Amygdala (tissue), 56 donors: ENCODE measurements around the gene MLLT1.

Source experiments
- DNase-seq, 56 donors: peaks; one replicate each; lab custom pipeline; 2025; lab: John Stamatoyannopoulos, UW

MLLT1 gene

DNA sequence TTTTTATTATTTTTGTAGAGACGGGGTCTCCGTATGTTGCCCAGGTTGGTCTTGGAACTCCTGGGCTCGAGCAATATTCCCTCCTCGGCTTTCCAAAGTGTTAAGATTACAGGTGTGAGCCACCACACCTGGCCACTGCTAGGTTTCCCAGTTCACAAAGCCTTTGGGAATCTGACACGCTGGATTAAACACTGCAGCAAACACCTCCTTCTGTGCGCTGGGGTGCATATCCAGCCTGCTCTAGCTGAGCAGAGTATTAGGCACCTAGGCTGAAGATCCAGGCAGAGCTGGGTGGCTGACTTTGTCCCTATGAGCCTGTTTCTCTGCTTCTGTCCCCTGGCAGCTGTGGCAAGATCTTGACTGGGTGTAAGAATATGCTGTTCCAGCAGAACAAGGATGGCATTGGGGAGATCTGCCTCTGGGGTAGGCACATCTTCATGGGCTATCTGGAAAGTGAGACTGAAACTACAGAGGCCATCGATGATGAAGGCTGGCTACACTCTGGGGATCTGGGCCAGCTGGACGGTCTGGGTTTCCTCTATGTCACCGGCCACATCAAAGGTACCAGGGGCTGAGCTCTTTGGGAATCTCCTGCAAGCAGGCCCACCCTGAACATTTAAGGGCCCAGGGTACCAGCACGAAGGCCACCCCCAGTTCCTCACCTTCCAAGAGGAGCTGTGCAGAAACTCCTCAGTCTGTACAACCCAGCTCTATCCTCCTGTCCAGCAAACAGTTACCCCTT is 94.5 kb downstream of the MLLT1 start:
- DNase-seq, result no peak

DNA sequence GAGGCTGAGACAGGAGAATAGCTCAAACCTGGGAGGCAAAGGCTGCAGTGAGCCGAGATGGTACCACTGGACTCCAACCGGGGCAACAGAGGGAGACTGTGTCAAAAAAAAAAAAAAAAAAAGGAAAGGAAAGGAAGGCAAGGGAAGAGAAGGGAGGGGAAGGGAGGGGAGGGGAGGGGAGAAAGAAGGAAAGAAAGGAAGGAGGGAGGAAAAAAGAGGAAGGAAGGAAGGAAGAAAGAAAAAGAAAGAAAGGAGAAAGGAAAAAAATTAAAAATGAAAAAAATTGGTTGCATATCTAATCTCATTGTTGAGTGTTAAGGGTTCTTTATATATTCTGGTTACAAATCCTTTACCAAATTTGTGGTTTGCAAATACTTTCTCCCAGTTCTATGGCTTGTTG is 98.7 kb downstream of the MLLT1 start:
- no peak for DNase-seq

DNA sequence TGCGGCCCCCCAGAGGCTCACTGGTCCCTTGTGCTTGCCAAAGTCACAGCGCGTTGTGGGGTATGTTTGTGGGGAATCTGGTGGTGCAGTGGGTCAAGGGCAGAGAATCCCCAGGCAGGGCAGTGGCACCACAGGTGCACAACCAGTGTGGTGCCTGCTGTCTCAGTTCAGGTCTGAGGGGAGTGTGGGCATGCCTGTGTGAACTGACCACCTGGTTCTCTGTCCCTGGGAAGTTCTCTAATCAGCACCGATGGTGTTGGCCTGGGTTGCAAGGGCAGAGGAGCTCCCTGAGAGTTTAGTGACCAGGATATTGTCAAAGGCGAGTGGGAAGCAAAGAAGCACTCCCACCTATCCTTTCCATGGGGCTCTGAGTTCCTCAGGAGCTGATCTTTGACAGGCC is 106.6 kb downstream of the MLLT1 start:
- no peak for DNase-seq

DNA sequence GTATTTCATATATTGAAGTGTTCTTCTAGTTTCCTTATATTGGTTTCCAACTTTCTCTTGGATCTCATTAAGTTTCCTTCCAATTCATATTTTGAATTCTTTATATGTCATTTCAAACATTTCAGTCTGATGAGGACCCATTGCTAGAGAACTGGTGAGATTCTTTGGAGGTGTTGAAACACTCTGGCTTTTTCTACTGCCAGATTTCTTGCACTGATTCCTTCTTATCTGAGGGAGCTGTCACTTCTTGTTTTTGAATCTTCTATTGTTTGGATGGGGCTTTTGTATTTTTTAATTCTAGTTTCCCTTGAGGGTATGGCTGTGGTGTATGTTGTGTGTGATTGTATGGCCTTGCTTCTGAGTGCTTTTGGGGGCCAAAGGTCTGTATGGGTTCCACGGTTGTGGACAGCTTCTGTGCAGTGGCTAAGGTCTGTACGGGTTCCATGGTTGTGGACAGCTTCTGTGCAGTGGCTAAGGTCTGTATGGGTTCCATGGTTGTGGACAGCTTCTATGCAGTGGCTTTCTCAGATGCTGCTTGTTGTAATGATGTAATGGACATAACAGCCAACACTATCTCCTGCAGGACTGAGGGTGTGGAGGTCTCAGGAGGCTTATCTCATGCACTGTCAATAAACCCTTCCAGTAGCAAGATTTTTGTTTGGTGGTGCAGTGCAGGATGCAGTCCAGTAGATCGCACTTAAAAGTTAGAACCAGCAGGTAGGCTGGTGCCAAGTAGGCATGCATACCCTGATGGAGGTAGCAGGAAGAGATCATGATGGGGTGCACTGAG is 107.5 kb downstream of the MLLT1 start:
- no peak for DNase-seq

DNA sequence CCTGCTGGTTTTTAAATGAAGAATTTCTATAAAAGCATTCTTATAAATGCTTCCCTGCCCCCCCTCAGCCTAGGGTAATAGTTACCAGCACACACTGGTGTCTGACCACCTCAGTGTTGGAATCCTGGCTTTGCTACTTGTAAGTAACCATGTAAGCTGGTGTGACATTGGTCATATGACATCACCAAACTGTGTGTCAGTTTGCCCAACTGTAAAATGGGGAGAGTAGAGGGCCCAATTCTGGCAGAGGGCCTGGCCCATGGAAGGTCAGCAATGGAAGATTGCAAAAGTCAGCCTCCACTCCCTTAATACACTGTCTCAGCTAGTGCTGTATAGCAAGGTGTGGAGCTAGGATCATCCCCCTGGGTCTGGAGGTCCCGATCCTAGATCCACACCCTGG is 112.7 kb downstream of the MLLT1 start:
- DNase-seq, result no peak

DNA sequence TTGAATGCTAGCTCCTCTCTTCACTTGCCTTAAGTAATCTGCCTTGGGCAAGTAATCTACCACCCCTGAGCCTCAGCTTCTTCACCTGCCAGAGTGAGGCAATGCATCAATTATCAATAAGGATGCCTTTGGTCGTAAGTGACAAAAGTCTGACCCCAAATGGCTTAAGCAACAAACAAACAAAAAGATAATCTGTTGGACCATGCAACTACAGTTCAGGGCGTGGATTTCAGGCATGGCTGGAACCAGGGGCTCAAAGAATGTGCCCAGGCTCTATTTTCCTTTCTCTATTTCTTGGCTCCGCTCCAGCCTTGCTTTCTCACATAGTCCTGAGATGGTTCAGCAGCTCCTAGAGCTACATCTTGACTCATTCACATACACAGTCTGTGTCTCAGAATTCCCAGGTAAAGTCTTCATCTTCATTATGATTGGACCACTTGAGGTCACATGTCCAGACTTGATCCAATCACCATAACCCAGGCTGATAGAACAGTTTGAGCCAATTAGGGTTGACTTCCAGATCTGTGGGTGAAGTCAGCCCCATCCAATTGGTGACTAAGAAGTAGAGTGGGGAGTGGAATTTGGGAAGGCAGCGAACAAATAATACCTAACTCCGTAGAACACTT is 114.8 kb downstream of the MLLT1 start:
- no peak for DNase-seq

DNA sequence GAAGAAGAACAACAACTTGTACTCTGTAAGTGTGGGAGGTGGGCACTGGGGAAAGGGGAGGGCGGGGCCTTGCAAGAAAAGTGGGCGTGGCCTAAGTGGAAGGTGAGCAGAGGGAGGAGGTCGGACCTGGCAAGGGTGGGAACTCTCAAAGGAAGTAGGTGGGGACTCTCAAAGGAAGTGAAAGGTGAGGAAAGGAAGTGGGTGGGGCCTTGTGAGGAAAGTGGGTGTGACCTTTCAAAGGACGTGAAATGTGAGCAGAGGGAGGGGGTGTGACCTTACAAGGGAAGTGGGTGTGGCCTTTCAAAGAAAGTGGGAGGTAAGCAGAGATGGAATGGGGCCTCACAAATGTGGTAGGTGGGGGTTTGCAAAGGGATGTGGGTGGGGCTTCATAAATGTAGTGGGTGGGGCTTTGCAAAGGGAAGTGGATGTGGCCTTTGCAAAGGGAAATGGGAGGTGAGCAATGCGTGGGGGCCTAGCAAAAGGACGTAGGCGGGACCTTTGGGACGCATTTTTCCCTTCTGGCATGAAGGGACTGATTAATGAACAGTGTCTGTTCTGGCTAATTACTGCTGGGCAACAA is 118.4 kb downstream of the MLLT1 start:
- peak in 1 of 56 donors; percentile 4 for DNase-seq
